PC-3 (cell line): ENCODE results near the gene ADAMTS16. TPM values are rescaled to one million over a fixed set of nuclear protein-coding genes. Genes with fewer than 3 reads are reported as not detected.

ENCODE experiments used
- ATAC-seq: fragments of 200-7000 bp; cut with Tn5 transposase; 2 replicates; pipeline ENCODE4 v1.9.1; 2020; ENCODE audit warnings: mild to moderate bottlenecking, moderate library complexity
- BruUV-seq: library from RNA; stranded (reverse); fragments of 400-500 nt; replicated peaks from 2 replicates; lab custom pipeline; 2021; lab: Mats Ljungman, UMichigan
- CTCF ChIA-PET: fragments of 300-600 bp; sonication (Branson Sonifier 250); formaldehyde crosslinking; loops from one replicate; lab custom pipeline; 2022; ENCODE audit warnings: antibody characterized with exemption; lab: Charles Lee
- POLR2A ChIA-PET: fragments of 300-600 bp; sonication (Branson Sonifier 250); formaldehyde crosslinking; loops from one replicate; lab custom pipeline; 2022; ENCODE audit warnings: antibody characterized with exemption; ENCODE audit not compliant: unreplicated experiment; lab: Charles Lee
- DNase-seq: peaks from one replicate; pipeline ENCODE4 v3.0.0-alpha.2; 2015
- H2AFZ ChIP-seq: fragments of 300-600 bp; sonication (generic); 2 replicates; pipeline ENCODE4 v1.6.0; 2016; ENCODE audit warnings: antibody characterized with exemption, low read length
- H3F3A ChIP-seq: fragments of 300-600 bp; sonication (generic); one replicate; pipeline ENCODE4 v1.6.0; 2017; ENCODE audit warnings: antibody characterized with exemption, low read length, control low read depth, mild to moderate bottlenecking; ENCODE audit not compliant: unreplicated experiment
- H3K27ac ChIP-seq: fragments of 300-600 bp; sonication (generic); 2 replicates; pipeline ENCODE4 v1.5.1; 2016; ENCODE audit warnings: mild to moderate bottlenecking, low read length
- H3K27me3 ChIP-seq: fragments of 300-600 bp; sonication (generic); 2 replicates; pipeline ENCODE4 v1.6.1; 2016; ENCODE audit warnings: low read length, mixed read lengths
- H3K36me3 ChIP-seq: fragments of 300-600 bp; sonication (generic); 2 replicates; pipeline ENCODE4 v1.6.1; 2016; ENCODE audit warnings: low read depth, mixed run types, low read length, mixed read lengths
- H3K4me1 ChIP-seq: fragments of 300-600 bp; sonication (generic); 2 replicates; pipeline ENCODE4 v1.5.1; 2016; ENCODE audit warnings: low read length; ENCODE audit not compliant: insufficient read depth
- H3K4me2 ChIP-seq: fragments of 300-600 bp; sonication (generic); 2 replicates; pipeline ENCODE4 v1.6.0; 2016; ENCODE audit warnings: low read length
- H3K4me3 ChIP-seq: fragments of 300-600 bp; sonication (generic); 2 replicates; pipeline ENCODE4 v1.5.1; 2016; ENCODE audit warnings: mild to moderate bottlenecking, low read length, mixed read lengths
- H3K79me2 ChIP-seq: fragments of 300-600 bp; sonication (generic); 2 replicates; pipeline ENCODE4 v1.6.1; 2017; ENCODE audit warnings: low read length, mixed read lengths
- H3K9ac ChIP-seq: fragments of 300-600 bp; sonication (generic); 2 replicates; pipeline ENCODE4 v1.6.0; 2016; ENCODE audit warnings: mild to moderate bottlenecking, low read length
- H3K9me2 ChIP-seq: fragments of 300-600 bp; sonication (generic); replicated peaks from 2 replicates; pipeline ENCODE4 v1.6.1; 2016; ENCODE audit warnings: mixed run types, low read length, mixed read lengths
- H3K9me3 ChIP-seq: fragments of 300-600 bp; sonication (generic); 2 replicates; pipeline ENCODE4 v1.6.1; 2016; ENCODE audit warnings: low read length, mixed read lengths
- H4K20me1 ChIP-seq: fragments of 300-600 bp; sonication (generic); 2 replicates; pipeline ENCODE4 v1.6.1; 2016; ENCODE audit warnings: low read length, mixed read lengths
- EZH2 ChIP-seq: fragments of 300-600 bp; sonication (generic); IDR thresholded peaks from one replicate; pipeline ENCODE4 v1.6.1; 2017; ENCODE audit warnings: antibody characterized with exemption, mild to moderate bottlenecking, low read length; ENCODE audit not compliant: unreplicated experiment
- EZH2phosphoT487 ChIP-seq: fragments of 300-600 bp; sonication (generic); IDR thresholded peaks from 2 replicates; pipeline ENCODE4 v1.6.1; 2018; ENCODE audit warnings: mild to moderate bottlenecking, antibody characterized with exemption, low read length, borderline replicate concordance
- intact Hi-C: fragments of 100-400 bp; cut with micrococcal nuclease; formaldehyde crosslinking; loops from 2 replicates; pipeline ENCODE4 v1.9.0; 2023
- total RNA-seq: library from RNA; depleted of rRNA; stranded (reverse); fragments of >200 nt; gene quantifications from 2 replicates; pipeline ENCODE4 v1.2.3, GENCODE V29; 2014
- TF ChIP-seq, protein P1 (sequence below): fragments of 300-600 bp; sonication (generic); conservative IDR thresholded peaks from 2 replicates; pipeline ENCODE4 v1.5.1; 2017; ENCODE audit warnings: antibody characterized with exemption, low read depth, mild to moderate bottlenecking, low read length

ADAMTS16 gene
- total RNA-seq, 1 experiment from 2014 or later = 1.7 TPM

- Histone ChIP-seq H3K4me2 (no peak overlapping the region), H3K36me3 (no peaks in the 10 kb centered on the region), H3K4me1 (no peaks in the 10 kb centered on the region), H3K4me3 (no peak overlapping the region), H3K27ac (no peak overlapping the region), H3K9me2 (no peaks in the 10 kb centered on the region), H3F3A (no peaks in the 10 kb centered on the region), H3K9me3 (no peaks in the 10 kb centered on the region), H3K79me2 (no peaks in the 10 kb centered on the region), H3K27me3 (no peaks in the 10 kb centered on the region), H4K20me1 (no peaks in the 10 kb centered on the region), H2AFZ (no peak overlapping the region), H3K9ac (no peak overlapping the region)
- no peak for ATAC-seq
- DNase-seq = no peak
- no TSS peak for BruUV-seq
- POLR2A ChIA-PET = no interaction called here
- no peak for TF ChIP-seq EZH2
- no peak for TF ChIP-seq EZH2phosphoT487
- TF ChIP-seq, protein P1, sequence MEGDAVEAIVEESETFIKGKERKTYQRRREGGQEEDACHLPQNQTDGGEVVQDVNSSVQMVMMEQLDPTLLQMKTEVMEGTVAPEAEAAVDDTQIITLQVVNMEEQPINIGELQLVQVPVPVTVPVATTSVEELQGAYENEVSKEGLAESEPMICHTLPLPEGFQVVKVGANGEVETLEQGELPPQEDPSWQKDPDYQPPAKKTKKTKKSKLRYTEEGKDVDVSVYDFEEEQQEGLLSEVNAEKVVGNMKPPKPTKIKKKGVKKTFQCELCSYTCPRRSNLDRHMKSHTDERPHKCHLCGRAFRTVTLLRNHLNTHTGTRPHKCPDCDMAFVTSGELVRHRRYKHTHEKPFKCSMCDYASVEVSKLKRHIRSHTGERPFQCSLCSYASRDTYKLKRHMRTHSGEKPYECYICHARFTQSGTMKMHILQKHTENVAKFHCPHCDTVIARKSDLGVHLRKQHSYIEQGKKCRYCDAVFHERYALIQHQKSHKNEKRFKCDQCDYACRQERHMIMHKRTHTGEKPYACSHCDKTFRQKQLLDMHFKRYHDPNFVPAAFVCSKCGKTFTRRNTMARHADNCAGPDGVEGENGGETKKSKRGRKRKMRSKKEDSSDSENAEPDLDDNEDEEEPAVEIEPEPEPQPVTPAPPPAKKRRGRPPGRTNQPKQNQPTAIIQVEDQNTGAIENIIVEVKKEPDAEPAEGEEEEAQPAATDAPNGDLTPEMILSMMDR = no peak
- intact Hi-C loops = no loop called here
- CTCF ChIA-PET = no interaction called here
These were observed 95.6 kb downstream of the ADAMTS16 start for GRCh38 chr5:5235685-5236084.

- H3F3A ChIP-seq = no peaks in the 10 kb centered on the region
- no peak overlapping the region for H2AFZ ChIP-seq
- no peak overlapping the region for H3K4me3 ChIP-seq
- H3K9ac ChIP-seq = no peak overlapping the region
- no peaks in the 10 kb centered on the region for H3K79me2 ChIP-seq
- no TSS peak for BruUV-seq
- no peak overlapping the region for H3K4me2 ChIP-seq
- H3K9me2 ChIP-seq = no peaks in the 10 kb centered on the region
- no peaks in the 10 kb centered on the region for H3K4me1 ChIP-seq
- intact Hi-C loops = no loop called here
- POLR2A ChIA-PET = no interaction called here
- H3K36me3 ChIP-seq = no peaks in the 10 kb centered on the region
- CTCF ChIA-PET = no interaction called here
- TF ChIP-seq EZH2phosphoT487 (no peak), EZH2 (no peak)
- TF ChIP-seq, protein P1 = no peak
- DNase-seq = no peak
- no peak for ATAC-seq
- no peak overlapping the region for H3K27ac ChIP-seq
- H3K27me3 ChIP-seq = no peaks in the 10 kb centered on the region
- H3K9me3 ChIP-seq = no peaks in the 10 kb centered on the region
- H4K20me1 ChIP-seq = no peaks in the 10 kb centered on the region
These were observed 99.1 kb downstream of the ADAMTS16 start for GRCh38 chr5:5239191-5239590.

GRCh38 chr5:5240234-5240633, 100.1 kb downstream of the ADAMTS16 start:
- H3K4me1 ChIP-seq = no peaks in the 10 kb centered on the region
- intact Hi-C loops = no loop called here
- no peaks in the 10 kb centered on the region for H3K27me3 ChIP-seq
- no peaks in the 10 kb centered on the region for H3K79me2 ChIP-seq
- DNase-seq = no peak
- H3K36me3 ChIP-seq = no peaks in the 10 kb centered on the region
- no peak overlapping the region for H3K27ac ChIP-seq
- no peaks in the 10 kb centered on the region for H3K9me3 ChIP-seq
- no TSS peak for BruUV-seq
- CTCF ChIA-PET = no interaction called here
- H3K9ac ChIP-seq = no peak overlapping the region
- no peaks in the 10 kb centered on the region for H3K9me2 ChIP-seq
- H3K4me2 ChIP-seq = no peak overlapping the region
- POLR2A ChIA-PET = no interaction called here
- H4K20me1 ChIP-seq = no peaks in the 10 kb centered on the region
- H3F3A ChIP-seq = no peaks in the 10 kb centered on the region
- no peak for ATAC-seq
- no peak overlapping the region for H2AFZ ChIP-seq
- TF ChIP-seq EZH2phosphoT487 = no peak
- no peak for TF ChIP-seq EZH2
- TF ChIP-seq, protein P1 = no peak
- H3K4me3 ChIP-seq = no peak overlapping the region
